WTC11 (cell line): ENCODE results near the gene RNF181. TPM values are rescaled to one million over a fixed set of nuclear protein-coding genes. Genes with fewer than 3 reads are reported as not detected.

Source experiments
- AFF4 ChIP-seq: sonication (generic); formaldehyde crosslinking; IDR thresholded peaks from 2 replicates; pipeline ENCODE4 v1.8.1; 2023; ENCODE audit warnings: mild to moderate bottlenecking, missing genetic modification reagents, borderline replicate concordance
- ATF2 ChIP-seq: sonication (generic); formaldehyde crosslinking; IDR thresholded peaks from 2 replicates; pipeline ENCODE4 v1.8.1; 2022; ENCODE audit warnings: low read depth, missing genetic modification reagents, borderline replicate concordance
- CREB1 ChIP-seq: sonication (generic); formaldehyde crosslinking; IDR thresholded peaks from 2 replicates; pipeline ENCODE4 v1.8.0; 2023; ENCODE audit warnings: mild to moderate bottlenecking, missing genetic modification reagents
- ELF4 ChIP-seq: sonication (generic); formaldehyde crosslinking; IDR thresholded peaks from 2 replicates; pipeline ENCODE4 v1.8.1; 2022; ENCODE audit warnings: low read depth, mild to moderate bottlenecking, moderate library complexity, missing genetic modification reagents
- ESRRA ChIP-seq: sonication (generic); formaldehyde crosslinking; IDR thresholded peaks from 2 replicates; pipeline ENCODE4 v1.8.1; 2022; ENCODE audit warnings: mild to moderate bottlenecking, missing genetic modification reagents, borderline replicate concordance
- ETV6 ChIP-seq: sonication (generic); formaldehyde crosslinking; IDR thresholded peaks from 2 replicates; pipeline ENCODE4 v1.8.1; 2022; ENCODE audit warnings: mild to moderate bottlenecking, missing genetic modification reagents
- FOXP4 ChIP-seq: sonication (generic); formaldehyde crosslinking; IDR thresholded peaks from 2 replicates; pipeline ENCODE4 v1.8.0; 2022; ENCODE audit warnings: mild to moderate bottlenecking, missing genetic modification reagents
- MXD4 ChIP-seq: fragments of 250-450 bp; sonication (Bioruptor Pico); IDR thresholded peaks from 2 replicates; pipeline ENCODE4 v1.8.0; 2021; ENCODE audit warnings: mild to moderate bottlenecking, moderate library complexity, borderline replicate concordance
- NR1H2 ChIP-seq: sonication (generic); formaldehyde crosslinking; IDR thresholded peaks from 2 replicates; pipeline ENCODE4 v1.9.0; 2021; ENCODE audit warnings: mild to moderate bottlenecking, moderate library complexity, missing genetic modification reagents
- PREB ChIP-seq: sonication (generic); formaldehyde crosslinking; IDR thresholded peaks from 2 replicates; pipeline ENCODE4 v1.8.1; 2022; ENCODE audit warnings: mild to moderate bottlenecking, missing genetic modification reagents, moderate library complexity, borderline replicate concordance
- PRRX2 ChIP-seq: fragments of 250-450 bp; sonication (Bioruptor Pico); IDR thresholded peaks from 2 replicates; pipeline ENCODE4 v1.8.0; 2021; ENCODE audit warnings: mild to moderate bottlenecking
- STAT6 ChIP-seq: sonication (generic); formaldehyde crosslinking; conservative IDR thresholded peaks from 2 replicates; pipeline ENCODE4 v1.8.1; 2023; ENCODE audit warnings: mild to moderate bottlenecking, low read depth, missing genetic modification reagents, moderate library complexity
- ZNF138 ChIP-seq: sonication (generic); formaldehyde crosslinking; conservative IDR thresholded peaks from 2 replicates; pipeline ENCODE4 v1.8.1; 2022; ENCODE audit warnings: mild to moderate bottlenecking, moderate library complexity, missing genetic modification reagents
- ZNF423 ChIP-seq: fragments of 250-450 bp; sonication (Bioruptor Pico); IDR thresholded peaks from 2 replicates; pipeline ENCODE4 v2.1.2; 2022; ENCODE audit warnings: mild to moderate bottlenecking, moderate library complexity
- total RNA-seq: library from RNA; stranded (reverse); gene quantifications from 3 replicates; pipeline ENCODE4 v1.2.3, GENCODE V29; 2021
- TF ChIP-seq, protein P1 (sequence below): fragments of 250-450 bp; sonication (Bioruptor Pico); IDR thresholded peaks from 2 replicates; pipeline ENCODE4 v1.9.0; 2021; ENCODE audit warnings: mild to moderate bottlenecking
- TF ChIP-seq, protein P2 (sequence below): fragments of 250-450 bp; sonication (Bioruptor Pico); IDR thresholded peaks from 2 replicates; pipeline ENCODE4 v1.9.0; 2021; ENCODE audit warnings: moderate library complexity, mild to moderate bottlenecking, inconsistent platforms, borderline replicate concordance

The RNF181 gene
- total RNA-seq, 1 experiment from 2014 or later, result 95.4 TPM

DNA sequence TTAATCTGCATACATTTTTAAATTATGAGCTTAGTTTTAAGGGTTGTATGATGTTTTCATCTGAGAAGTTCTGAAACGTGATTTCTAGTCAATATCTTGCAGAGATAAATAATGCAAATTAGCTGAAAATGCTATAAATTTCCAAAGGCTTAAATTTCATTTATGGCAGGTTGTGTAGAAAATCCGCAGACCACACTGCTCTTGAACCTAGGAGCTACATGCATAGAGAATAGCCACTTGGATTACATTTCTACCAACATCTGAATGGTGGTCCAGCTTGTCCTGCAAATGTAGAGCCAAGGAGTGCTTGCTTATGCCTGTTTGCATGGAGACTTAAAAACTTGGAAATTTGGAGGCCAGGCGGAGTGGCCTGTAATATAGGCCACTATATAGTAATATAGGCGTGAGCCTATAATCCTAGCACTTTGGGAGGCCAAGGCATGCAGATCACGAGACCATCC is 49.7 kb upstream of the RNF181 start (continued):
- TF ChIP-seq, protein P1, sequence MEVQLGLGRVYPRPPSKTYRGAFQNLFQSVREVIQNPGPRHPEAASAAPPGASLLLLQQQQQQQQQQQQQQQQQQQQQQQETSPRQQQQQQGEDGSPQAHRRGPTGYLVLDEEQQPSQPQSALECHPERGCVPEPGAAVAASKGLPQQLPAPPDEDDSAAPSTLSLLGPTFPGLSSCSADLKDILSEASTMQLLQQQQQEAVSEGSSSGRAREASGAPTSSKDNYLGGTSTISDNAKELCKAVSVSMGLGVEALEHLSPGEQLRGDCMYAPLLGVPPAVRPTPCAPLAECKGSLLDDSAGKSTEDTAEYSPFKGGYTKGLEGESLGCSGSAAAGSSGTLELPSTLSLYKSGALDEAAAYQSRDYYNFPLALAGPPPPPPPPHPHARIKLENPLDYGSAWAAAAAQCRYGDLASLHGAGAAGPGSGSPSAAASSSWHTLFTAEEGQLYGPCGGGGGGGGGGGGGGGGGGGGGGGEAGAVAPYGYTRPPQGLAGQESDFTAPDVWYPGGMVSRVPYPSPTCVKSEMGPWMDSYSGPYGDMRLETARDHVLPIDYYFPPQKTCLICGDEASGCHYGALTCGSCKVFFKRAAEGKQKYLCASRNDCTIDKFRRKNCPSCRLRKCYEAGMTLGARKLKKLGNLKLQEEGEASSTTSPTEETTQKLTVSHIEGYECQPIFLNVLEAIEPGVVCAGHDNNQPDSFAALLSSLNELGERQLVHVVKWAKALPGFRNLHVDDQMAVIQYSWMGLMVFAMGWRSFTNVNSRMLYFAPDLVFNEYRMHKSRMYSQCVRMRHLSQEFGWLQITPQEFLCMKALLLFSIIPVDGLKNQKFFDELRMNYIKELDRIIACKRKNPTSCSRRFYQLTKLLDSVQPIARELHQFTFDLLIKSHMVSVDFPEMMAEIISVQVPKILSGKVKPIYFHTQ (CRISPR knock-in tag), result peak; percentile 29; the same call in 1 of the 2 replicates
- TF ChIP-seq ATF2 (no peak), ELF4 (CRISPR knock-in tag) (no peak), ESRRA (CRISPR knock-in tag) (no peak), FOXP4 (CRISPR knock-in tag) (no peak), ZNF423 (CRISPR knock-in tag) (no peak; the same call in 1 of the 2 replicates), NR1H2 (no peak), PRRX2 (CRISPR knock-in tag) (0 out of 2 replicates have a peak, but pooled peaks have one; percentile 22), ETV6 (CRISPR knock-in tag) (no peak), CREB1 (no peak), STAT6 (CRISPR knock-in tag) (no peak), PREB (CRISPR knock-in tag) (no peak), MXD4 (CRISPR knock-in tag) (no peak), AFF4 (no peak), ZNF138 (CRISPR knock-in tag) (no peak)
- TF ChIP-seq, protein P2, sequence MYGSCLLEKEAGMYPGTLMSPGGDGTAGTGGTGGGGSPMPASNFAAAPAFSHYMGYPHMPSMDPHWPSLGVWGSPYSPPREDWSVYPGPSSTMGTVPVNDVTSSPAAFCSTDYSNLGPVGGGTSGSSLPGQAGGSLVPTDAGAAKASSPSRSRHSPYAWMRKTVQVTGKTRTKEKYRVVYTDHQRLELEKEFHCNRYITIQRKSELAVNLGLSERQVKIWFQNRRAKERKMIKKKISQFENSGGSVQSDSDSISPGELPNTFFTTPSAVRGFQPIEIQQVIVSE, result no peak
